Suprapubic skin (tissue), 3 donors: ENCODE results near the gene LRRC45.

Source experiments
- CTCF ChIP-seq, 2 donors: fragments of 200-600 bp in 1 of 2; fragments of 450-650 bp in 1 of 2; sonication (generic) in 1 of 2; IDR thresholded peaks; one replicate each; pipeline ENCODE4 v1.5.1; 2016 to 2019; ENCODE audit warnings: antibody characterized with exemption in 2 of 2, mild to moderate bottlenecking in 1 of 2, moderate library complexity in 1 of 2
- POLR2AphosphoS5 ChIP-seq, 3 donors: sonication (generic); formaldehyde crosslinking; IDR thresholded peaks; one replicate each; pipeline ENCODE4 v1.6.1; 2017; ENCODE audit warnings: antibody characterized with exemption in 3 of 3

GRCh38 chr17:82037889-82038195 is 14.7 kb downstream of the LRRC45 start:
- TF ChIP-seq CTCF (IDR thresholded peaks at IDR 0.05) (no peak), POLR2AphosphoS5 (IDR thresholded peaks at IDR 0.05) (no peak)
